NT2/D1 (cell line): ENCODE measurements around the gene AXIN1.
A peak's percentile ranks its signal among the peaks of the same experiment; 100 is the strongest.
"Not testable (repeated sequence)": the region's sequence is repeated elsewhere in the genome, so short reads cannot be mapped to it uniquely, and the experiment has no call there.

ENCODE experiments used
- DNase-seq: peaks from one replicate; pipeline ENCODE4 v3.0.0-alpha.2; 2011; ENCODE audit warnings: low read depth, low spot score
- H3K27me3 ChIP-seq: 2 replicates; pipeline ENCODE4 v1.6.0; 2011; ENCODE audit warnings: mild to moderate bottlenecking; ENCODE audit not compliant: insufficient read length, insufficient read depth
- H3K36me3 ChIP-seq: 2 replicates; pipeline ENCODE4 v1.6.1; 2011; ENCODE audit warnings: mild to moderate bottlenecking, low read length, mixed read lengths; ENCODE audit not compliant: insufficient read depth, insufficient read length
- H3K4me1 ChIP-seq: 2 replicates; pipeline ENCODE4 v1.5.1; 2011; ENCODE audit not compliant: insufficient read depth, insufficient read length
- H3K4me3 ChIP-seq: 2 replicates; pipeline ENCODE4 v1.5.1; 2011; ENCODE audit warnings: low read depth; ENCODE audit not compliant: insufficient read length
- H3K9ac ChIP-seq: 2 replicates; pipeline ENCODE4 v1.6.0; 2011; ENCODE audit warnings: low read depth; ENCODE audit not compliant: insufficient read length
- H3K9me3 ChIP-seq: 2 replicates; pipeline ENCODE4 v1.5.1; 2011; ENCODE audit warnings: mild to moderate bottlenecking, low read length; ENCODE audit not compliant: insufficient read depth
- SUZ12 ChIP-seq: IDR thresholded peaks from 2 replicates; pipeline ENCODE4 v1.6.1; 2011; ENCODE audit not compliant: insufficient read length, insufficient read depth; ENCODE audit errors: extremely low read depth
- YY1 ChIP-seq: IDR thresholded peaks from 2 replicates; pipeline ENCODE4 v1.6.1; 2011; ENCODE audit not compliant: insufficient read length, insufficient read depth
- ZNF274 ChIP-seq: IDR thresholded peaks from 2 replicates; pipeline ENCODE4 v1.6.1; 2011; ENCODE audit warnings: mild to moderate bottlenecking, low read depth, low read length

AXIN1 gene

DNA sequence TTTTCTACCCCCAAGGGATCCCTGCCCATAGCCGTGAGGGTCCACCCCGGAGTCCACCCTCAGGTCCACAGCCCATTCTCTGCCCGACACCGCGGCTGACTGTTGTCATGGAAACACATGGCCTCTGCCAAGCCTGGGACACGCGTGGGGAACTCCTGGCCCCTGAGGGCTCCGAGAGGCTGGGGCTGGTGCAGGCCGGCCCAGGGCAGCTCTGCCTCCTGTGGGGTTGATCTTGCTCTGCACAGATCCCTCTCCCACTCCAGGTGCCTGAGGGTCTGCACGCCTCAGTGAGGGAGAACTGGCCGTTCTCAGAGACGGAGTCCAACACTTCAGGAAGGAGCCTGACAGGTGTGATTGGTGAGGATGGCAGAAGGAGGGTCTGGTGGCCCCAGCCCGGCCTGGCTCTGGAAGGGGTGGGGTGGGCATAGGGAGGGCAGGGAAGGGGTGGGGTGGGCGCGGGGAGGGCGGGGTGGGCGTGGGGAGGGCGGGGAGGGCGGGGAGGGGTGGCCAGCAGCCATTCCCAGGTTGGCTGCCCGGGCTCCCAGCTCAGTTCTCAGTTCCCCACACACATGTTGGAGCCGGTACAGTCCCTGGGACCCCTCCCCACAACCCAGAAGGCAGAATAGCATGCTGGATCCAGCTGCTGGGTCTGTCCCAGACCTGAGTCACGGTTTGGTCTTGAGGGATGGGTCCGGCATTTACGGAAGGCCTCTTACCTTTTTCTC lies 11.4 kb upstream of the AXIN1 start:
- Histone ChIP-seq H3K36me3 (peaks cover 32% of the 10 kb centered on the region), H3K27me3 (no peaks in the 10 kb centered on the region), H3K9ac (peak overlapping the region; percentile 6), H3K4me1 (peaks cover 20% of the 10 kb centered on the region), H3K4me3 (no peak overlapping the region), H3K9me3 (no peaks in the 10 kb centered on the region)
- TF ChIP-seq YY1 (no peak), SUZ12 (no peak), ZNF274 (no peak)
- DNase-seq = no peak

GRCh38 chr16:363110-363765 lies 10.7 kb upstream of the AXIN1 start:
- Histone ChIP-seq H3K4me3 (no peak overlapping the region), H3K36me3 (peaks cover 25% of the 10 kb centered on the region), H3K9me3 (no peaks in the 10 kb centered on the region), H3K9ac (peak overlapping the region; percentile 10), H3K27me3 (no peaks in the 10 kb centered on the region), H3K4me1 (peaks cover 20% of the 10 kb centered on the region)
- TF ChIP-seq YY1 = no peak
- no peak for TF ChIP-seq ZNF274
- no peak for TF ChIP-seq SUZ12
- DNase-seq = no peak

DNA sequence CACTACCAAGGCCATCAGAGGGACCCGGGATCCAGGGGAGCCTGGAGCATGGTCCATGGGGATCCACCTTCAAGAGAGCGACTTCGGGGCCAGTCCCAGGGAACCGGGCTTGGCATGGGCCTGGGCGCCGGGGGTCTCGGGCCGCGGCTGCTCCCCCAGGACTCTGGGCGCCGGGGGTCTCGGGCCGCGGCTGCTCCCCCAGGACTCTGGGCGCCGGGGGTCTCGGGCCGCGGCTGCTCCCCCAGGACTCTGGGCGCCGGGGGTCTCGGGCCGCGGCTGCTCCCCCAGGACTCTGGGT lies 10.1 kb upstream of the AXIN1 start:
- Histone ChIP-seq H3K9ac (peak overlapping the region; percentile 32), H3K36me3 (peaks cover 19% of the 10 kb centered on the region), H3K4me1 (peaks cover 20% of the 10 kb centered on the region)
- H3K9me3 ChIP-seq, H3K27me3 ChIP-seq, DNase-seq, H3K4me3 ChIP-seq: not testable (repeated sequence)

DNA sequence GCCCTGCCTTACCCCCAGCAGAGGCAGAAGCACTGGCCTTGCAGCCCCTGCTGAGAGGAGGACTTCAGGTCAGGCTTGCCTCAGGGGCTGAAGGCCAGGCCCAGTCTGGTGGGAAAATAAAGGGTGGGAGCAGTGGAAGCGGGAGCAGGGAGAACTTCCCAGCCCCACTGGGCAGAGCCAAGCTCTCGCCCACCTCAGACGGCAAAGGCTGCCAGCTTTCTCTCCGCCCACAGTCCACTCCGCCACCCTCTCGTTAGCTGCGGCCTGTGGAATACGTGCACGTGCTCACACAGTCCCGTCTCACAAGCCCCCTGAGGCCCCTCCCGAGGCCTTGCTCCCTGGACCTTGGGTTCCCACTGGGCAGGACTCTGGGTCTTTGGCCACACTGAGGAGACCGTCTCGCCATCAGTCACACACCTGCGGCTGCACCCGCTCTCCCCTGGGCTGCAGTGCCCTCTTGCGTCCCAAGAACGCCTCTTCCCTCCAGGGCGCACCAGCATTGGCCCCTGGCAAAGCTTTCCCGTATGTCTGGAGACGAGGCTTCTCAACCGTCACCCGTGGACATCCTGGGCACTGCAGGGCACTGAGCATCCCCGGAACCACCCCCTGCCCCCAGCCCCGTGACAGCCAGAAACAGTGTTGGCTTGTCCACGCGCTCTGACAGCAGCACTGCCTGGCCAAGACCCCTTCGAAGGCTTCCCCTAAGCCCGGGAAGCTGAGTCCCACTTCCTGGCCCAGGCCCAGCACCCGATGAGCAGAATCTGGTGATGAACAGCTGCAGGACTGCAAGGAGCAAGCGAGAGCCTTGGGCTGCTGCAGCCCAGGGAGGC lies 9.6 kb upstream of the AXIN1 start:
- H3K27me3 ChIP-seq = no peaks in the 10 kb centered on the region
- no peak overlapping the region for H3K4me3 ChIP-seq
- peaks cover 20% of the 10 kb centered on the region for H3K4me1 ChIP-seq
- peaks cover 14% of the 10 kb centered on the region for H3K36me3 ChIP-seq
- H3K9me3 ChIP-seq = no peaks in the 10 kb centered on the region
- peak overlapping the region; percentile 32 for H3K9ac ChIP-seq
- no peak for DNase-seq
- TF ChIP-seq ZNF274 = no peak
- no peak for TF ChIP-seq SUZ12
- TF ChIP-seq YY1 = no peak

DNA sequence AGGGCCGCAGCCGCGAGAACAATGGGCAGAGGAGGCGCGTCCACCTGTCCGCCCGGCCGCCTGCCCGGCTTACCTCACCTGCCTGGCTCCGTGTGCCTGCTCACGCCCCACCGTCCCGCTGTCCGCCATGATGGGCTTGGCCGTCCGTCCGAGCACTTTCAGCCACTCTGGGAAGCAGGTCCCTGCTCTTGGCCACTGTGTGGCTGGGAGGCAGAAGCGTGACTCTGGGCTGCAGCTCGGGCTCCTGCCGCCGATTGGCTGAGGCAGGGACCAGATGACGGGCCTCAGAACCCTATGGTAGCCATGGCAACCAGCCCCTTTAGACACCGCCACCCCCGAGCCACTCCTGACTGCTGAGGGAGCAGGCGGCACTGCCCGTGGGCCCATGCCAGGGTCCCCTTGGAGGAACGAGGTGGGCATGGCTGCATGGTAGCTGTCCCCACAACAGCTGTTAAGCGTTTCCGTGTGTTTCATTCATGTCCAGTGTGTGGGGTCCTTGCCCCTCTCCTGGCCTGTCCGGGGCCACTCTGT lies 8.9 kb upstream of the AXIN1 start:
- Histone ChIP-seq H3K4me1 (peaks cover 20% of the 10 kb centered on the region), H3K27me3 (no peaks in the 10 kb centered on the region), H3K9me3 (no peaks in the 10 kb centered on the region), H3K4me3 (no peak overlapping the region), H3K36me3 (peaks cover 7% of the 10 kb centered on the region), H3K9ac (no peak overlapping the region)
- DNase-seq = no peak
- no peak for TF ChIP-seq YY1
- no peak for TF ChIP-seq ZNF274
- no peak for TF ChIP-seq SUZ12

DNA sequence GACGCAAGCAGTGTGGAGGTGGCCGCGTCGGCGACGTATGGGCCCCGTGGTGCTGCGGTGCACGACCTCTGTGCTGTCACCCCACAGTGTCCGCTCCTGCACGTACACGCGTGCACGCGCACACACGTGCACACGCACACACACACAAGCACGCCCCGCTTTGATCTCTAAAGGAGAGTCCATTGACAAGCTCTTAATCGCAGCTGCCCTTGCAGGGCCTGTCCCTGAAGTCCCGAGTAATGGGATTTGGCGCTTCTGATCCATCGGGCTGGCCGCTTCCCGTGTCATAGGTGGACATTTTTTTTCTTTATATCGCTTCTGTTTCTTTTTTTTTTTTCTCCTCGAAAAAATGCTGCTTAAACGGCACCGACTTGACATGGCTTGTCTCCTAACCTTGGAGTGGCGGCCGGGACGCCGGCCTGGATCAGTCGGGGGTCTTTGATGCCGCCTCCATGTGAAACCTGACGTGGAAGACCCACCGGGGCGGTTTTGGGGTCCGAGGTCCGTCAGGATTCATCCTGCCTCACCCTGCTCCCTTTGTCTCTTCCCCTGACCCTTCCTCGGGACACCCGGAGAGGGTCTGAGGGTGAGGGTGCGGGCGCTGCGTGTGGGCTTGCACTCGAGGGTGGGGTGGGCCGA lies 8.3 kb upstream of the AXIN1 start:
- no peak for DNase-seq
- H3K9me3 ChIP-seq = no peaks in the 10 kb centered on the region
- peaks cover 20% of the 10 kb centered on the region for H3K4me1 ChIP-seq
- peaks cover under 1% of the 10 kb centered on the region for H3K36me3 ChIP-seq
- no peak for TF ChIP-seq ZNF274
- no peak for TF ChIP-seq YY1
- no peak for TF ChIP-seq SUZ12
- no peak overlapping the region for H3K4me3 ChIP-seq
- no peak overlapping the region for H3K9ac ChIP-seq
- no peaks in the 10 kb centered on the region for H3K27me3 ChIP-seq
